GM19452 (cell line): ENCODE measurements around the gene MAST4.

ENCODE experiments used
- ATAC-seq: cut with Tn5 transposase; IDR thresholded peaks from one replicate; pipeline ENCODE4 v1.9.1; 2021; ENCODE audit not compliant: unreplicated experiment

MAST4 gene

DNA sequence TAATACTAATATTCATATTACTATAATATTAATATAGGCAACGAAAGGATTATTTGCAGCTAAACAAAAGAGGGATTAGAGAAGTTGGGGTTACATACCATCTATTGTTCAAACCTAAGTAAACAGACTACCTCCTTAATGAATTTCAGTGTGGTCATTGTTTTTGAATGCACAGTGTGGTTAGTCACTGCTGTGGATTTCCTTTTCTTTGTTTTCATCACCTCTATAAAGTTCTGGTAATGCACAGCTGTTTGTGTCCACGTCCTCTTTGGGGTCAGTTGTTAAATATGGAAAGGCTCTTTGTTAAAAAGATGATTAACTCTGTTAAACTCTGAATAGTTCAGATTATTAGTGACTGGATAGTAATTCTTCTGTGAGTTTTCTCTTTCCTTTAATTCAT lies 233.6 kb downstream of the MAST4 start:
- ATAC-seq, result no peak

DNA sequence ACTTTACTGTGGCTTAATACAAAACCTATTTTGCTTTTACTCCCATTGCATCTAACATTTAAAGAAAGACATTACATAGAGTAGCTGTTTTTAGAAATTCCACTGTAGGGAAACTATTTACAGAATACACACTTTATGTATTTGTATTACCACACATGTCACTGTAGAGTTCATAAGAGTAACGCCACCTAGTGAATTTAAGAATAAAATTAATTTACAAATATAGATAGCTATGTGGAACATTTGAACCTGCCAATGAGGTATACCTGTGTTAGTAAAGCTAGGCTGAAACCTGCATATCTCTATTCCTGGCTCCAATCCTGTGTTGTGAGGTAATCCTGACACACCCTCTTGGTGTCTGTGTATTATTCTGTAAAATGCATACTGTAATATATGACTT lies 234.4 kb downstream of the MAST4 start:
- no peak for ATAC-seq

DNA sequence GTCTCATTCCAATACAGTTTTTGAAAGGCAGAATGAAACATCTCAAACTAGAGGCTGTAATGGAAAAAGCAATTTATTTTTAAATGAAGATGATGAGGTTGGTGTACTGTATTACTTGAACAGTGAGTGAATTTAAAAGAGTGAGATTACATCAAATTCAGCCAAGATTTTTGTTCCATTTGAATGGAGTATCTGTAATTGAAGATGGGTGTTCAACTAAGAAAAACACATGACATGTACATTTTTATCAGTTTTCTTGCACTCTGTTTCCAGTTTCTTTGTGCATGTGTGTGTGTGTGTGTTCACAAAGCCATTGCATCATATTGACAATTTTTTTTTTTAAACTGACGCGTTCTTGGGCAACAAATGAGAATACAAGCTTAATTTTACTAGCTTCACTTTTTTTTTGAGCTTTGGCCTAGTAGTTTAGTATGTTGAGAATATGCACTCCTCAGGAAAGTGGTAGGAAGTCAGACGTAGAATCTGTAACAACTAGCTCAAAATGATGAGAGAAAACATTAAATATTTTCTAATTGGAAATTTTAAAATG lies 243.5 kb downstream of the MAST4 start:
- ATAC-seq, result no peak

DNA sequence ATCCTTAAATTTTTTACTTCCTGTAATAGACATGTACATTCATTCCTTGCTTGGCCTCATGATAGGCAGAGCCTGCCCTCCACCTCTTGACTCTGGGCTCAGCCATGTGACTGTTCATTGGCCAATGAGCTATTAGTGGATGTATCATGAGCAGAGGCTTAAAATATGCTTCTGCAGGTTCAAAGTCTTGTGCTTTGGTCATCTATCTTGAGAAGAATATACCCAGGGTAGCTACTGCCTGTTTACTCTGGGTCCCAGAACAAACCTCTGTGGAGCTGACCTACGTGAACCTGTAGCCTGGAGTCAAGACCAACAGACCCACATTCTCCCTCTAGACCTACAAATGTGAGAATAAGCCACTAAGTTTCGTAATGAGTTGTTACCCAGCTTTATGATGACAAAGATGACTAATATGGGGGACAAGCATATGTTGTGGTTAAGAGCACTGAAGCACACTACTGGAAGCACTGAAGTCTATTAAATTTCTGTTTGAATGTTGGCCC lies 244.4 kb downstream of the MAST4 start:
- ATAC-seq, result peak; percentile 99

DNA sequence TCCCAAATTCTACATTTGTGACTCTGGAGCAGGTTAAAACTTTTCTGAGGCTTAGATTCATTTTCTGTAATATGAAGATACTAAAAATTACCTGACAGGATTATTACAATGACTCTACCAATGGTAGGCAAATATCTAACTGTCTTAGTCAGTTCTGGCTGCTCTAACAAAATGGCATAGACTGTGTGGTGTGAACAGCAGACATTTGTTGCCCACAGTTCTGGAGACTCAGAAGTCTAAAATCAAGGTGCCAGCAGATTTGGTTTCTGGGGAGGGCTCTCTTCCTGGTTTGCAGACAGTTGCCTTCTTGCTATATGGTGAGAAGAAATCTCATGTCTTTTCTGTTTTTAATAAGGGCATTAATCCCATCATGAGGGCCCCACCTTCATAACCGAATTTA lies 245.1 kb downstream of the MAST4 start:
- ATAC-seq, result no peak

DNA sequence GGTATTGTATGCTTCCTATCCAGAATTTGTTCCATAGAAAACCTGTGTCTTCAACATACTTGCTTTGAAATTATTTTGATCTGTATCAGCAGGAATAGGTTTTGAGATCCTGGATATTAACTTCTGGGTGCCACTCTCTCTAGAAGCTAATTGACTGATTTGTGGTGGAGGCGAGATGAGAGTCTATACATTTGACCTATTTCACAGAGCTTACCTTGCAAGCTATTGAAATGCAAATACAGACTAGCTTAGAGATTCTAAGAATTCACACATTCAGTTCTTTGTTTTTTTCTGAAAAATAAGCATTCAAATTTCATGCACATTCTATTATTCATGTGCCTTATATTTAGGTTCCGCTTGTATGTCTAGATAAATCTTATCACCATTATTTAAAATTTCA lies 246.3 kb downstream of the MAST4 start:
- ATAC-seq, result no peak

DNA sequence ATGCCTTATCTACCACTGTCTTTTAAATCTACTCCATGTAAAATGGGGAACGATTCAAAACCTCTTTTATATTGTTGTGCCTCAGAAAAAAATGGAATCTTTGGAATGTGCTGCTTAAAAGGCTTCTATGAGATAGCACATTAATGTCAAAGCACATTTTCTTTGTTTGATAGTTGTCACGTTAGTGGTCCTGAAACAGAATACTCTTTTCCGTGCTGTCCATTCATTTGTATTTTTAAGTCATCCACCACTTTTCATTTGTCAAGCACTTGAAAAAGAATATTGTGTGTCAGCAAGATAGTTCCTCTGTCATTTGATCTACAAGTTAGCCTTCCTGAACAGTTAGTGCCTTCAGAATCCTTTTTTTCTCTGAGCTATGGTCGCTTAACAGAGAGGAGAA lies 246.9 kb downstream of the MAST4 start:
- no peak for ATAC-seq

DNA sequence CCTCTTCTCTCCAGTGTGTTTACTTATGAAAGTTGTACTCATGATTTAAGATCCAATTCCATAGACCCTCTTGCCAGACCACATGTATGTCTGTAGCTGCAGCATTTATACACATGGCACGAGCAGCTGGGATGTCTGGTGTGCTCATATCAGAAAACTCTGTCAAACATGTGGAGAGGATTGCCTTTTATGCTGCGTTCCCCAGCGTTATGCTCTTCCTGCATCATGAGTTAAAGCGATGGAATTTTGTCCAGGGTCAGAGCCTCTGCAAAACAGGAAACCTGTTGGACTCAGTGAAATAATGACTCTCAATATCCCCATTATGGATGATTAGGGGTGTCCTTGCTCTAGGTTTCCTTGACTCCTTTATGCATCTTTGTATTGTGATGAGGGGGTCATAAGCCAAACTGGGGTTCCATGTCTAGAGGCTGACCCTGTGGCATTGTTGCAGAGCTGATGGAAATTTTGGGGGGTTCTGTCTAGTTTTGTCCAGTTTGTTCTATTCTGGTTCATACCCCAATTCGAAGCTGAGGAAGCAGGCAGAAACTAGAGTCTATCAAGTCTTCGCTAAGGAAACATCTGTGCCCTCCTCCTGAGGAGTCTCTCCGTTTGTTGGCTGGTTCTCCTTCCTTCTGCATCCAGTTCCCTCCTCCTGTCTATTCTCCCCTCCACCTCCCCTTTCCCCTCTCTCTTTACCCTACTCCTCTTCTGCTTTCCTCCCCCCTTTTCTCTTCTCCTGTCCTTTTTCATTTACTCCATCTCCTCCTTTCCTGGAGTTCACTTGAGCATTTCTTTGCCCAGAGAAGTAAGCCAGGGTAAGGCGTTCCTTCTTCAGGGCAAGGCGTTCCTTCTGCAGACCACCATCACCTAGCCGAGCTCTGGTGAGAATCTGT lies 252.8 kb downstream of the MAST4 start:
- no peak for ATAC-seq

DNA sequence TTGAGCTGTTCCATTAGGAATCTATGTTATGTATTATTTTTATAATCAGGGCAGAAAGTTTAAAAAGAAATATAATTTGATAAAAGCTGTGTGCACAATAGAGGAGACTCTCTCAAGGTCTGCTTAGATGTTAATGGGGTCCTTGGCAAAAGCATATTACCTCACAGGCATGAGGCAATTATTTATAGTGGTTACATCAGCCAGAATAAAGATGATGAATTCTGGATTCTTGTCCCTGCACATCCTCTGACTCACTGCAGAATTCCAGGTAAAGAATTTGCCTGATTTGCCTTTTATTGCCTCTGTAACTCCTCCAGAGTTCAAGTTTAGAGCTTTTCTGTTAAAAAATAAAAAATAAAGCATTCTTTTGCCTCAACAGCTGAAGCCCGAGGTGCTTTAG lies 253.6 kb downstream of the MAST4 start:
- no peak for ATAC-seq

DNA sequence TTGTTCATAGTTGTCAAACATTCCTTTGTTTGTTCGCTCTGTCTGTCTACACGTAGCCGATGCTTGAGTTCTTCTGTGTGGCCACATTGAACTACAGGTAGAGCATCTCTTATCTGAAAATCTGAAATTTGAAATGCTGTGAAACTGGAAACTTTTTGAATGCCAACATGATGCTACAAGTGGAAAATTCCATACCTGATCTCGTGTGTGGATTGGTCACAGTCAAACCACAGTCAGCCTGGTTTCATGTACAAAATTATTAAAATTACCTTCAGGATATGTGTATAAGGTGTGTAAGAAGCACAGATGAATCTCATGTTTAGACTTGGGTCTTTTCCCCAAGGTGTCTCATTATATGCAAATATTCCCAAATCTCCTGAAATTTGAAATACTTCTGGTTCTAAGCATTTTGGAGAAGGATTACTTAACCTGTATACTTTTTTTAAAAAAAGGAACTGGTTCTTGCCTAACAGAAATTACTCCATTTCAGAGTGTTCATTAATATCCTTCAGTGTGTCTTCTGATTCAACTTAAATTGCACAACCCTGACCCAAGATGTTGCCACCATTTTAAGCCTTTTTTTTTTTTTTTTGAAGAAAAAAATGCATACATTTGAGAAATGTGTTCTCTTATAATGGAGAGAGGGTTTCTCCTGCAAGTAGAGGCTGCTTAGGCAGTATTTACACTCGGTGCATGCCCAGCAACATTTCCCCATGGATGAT lies 254.3 kb downstream of the MAST4 start:
- no peak for ATAC-seq

DNA sequence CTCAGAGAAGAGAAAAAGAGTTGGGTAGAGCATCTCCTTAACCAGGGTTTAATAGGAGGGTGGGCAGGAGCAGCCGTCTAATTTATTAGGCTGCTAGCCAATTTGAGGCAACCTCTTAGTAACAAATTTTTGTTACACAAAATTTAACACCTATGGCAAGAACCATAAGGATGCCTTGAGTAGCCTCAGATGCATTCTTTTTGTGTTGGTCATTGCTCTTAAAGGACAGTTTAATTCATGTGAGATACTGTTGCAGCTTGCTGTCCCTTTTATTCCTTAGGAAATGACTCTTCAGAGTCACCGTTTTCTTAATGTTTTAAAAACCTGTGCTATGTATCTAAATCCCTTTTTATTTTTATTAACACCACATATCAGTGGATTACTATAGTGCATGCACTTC lies 255.1 kb downstream of the MAST4 start:
- no peak for ATAC-seq

DNA sequence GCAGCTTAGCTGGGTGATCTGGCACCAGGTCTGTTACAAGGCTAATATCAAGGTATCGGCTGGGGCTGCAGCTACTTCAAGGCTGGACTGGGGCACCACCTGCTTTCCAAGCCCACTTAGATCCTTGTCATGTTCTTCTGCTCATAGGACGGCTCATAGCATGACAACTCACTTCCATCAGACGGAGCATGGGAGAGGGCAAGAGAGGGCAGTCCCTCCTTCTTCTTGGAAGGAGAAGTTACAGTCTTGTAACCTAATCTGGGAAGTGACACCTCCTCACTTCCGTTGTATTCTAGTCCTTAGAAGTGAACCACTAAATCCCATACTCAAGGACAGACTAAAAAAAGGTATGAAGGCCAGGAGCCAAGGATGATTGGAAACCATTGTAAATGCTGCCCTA lies 258.2 kb downstream of the MAST4 start:
- ATAC-seq, result no peak

DNA sequence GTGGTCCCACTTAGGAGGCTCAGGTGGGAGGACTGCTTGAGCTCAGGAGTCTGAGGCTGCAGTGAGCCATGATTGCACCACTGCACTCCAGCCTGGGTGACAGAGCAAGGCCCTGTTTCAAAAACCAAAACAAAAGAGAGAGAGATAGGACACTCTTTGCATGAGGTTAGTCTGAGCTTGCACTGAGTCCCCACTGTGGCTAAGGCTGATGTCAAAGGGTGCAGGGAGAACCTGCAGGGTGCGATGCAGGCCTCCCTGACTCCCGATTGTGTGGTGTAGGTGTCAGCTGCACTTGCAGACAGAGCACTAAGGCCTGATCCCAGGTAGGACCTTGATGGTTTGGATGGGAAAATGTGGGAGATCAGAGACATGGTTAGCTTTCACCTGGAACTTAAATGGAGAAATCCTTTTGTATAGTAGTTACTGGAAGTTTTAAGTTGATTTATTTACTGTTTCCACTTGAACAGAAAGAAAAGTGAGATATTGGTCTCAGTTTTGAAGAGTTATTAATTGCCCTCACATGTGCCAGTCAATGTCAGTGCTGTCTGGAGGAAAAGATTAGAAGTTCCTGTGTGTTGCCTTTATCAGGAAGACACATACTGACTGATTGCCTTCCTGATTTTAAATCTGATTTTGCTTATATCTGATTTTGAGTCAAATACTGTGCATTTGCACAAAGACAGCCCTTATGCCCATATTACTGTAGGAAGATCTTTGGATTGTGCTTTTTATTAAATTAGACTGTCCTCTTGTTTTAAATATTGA lies 260.0 kb downstream of the MAST4 start:
- ATAC-seq, result no peak

DNA sequence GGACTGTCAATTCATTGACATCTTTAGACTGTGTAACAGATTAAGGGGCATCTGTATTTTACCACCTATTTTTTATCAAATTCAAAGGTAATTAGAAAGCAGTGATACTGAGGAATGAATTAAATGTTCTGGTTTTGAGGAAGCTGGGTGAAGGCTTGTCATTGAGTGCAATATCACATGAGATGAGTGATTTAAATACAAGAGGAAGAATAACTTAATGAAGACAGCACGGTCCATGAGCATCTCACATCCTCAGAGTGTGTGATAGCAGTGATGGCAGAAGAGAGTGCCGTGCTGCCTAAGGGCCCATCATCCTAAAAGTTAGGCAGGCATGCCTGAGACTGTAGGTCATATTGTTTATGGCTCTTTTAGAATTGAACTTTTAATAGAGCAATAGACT lies 263.3 kb downstream of the MAST4 start:
- no peak for ATAC-seq

DNA sequence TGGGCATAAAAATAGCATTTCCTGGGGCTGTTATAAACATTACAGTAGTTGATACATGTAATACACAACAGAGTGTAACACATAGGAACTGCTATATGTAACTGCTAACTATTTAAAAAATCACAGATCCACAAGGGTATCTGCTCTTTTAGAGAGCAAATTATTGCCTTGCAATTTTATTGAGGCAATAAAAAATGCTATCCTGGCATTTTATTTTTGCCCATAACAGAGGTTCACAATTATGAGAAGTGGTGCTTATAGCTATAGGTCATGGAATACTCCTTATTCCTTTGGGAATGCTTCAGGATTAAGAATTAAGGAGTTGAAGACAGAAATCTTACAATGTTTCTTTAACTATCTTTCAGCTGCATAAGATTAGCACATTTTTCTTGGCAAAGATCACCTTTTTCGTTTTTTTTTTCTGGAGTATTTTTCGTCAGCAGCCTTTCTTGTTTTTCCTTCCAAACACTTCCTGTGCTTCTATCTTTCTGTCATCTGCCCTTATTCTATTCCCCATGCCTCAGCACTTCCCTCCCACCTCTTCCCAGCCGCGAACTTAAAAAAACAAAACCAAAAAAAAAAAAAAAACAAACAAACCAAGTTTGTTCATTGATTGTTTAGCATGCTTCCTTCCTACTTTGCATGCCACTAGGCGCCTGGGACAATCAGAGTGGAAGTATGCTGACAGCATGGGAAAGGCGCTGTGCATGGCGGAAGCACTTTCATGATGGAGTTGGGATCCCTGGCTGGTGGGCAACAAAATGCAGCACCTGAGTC lies 264.2 kb downstream of the MAST4 start:
- ATAC-seq, result no peak

DNA sequence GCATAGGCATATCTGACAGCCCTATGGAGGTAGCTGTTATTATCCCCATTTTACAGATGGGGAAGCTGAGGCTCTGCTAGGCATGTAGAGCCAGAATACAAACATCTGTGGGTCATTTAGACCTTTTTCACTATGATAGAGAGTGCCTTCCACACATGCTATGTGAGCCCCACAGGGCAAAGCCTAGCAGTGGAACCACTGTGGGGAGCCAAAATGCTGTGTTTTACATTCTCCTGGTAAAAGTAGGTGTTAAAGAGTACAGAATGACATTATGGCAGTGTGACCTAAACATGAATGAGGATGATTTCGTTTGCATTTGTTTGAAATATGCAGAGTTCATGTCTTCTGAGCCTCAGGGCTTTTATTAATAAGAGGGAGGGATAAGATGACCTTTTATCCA lies 265.2 kb downstream of the MAST4 start:
- no peak for ATAC-seq

DNA sequence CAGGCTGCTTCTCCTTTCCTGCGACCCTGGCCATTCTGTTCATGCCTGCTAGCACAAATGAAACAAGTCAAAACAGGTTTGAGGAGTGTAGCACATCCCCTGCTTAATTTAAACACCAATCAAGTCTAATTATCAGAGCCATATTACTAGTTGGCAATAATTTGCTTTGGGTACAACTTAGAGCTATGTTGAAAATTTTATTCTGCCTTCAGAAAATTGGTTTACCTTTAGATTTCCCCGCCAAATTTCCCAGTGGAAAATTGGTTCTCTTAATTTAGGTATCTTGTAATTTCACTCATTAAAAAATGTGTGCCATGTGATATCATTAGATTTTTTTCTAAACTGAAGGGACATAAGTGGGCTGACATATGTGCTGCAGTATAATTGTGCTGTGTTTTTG lies 265.8 kb downstream of the MAST4 start:
- ATAC-seq, result no peak

DNA sequence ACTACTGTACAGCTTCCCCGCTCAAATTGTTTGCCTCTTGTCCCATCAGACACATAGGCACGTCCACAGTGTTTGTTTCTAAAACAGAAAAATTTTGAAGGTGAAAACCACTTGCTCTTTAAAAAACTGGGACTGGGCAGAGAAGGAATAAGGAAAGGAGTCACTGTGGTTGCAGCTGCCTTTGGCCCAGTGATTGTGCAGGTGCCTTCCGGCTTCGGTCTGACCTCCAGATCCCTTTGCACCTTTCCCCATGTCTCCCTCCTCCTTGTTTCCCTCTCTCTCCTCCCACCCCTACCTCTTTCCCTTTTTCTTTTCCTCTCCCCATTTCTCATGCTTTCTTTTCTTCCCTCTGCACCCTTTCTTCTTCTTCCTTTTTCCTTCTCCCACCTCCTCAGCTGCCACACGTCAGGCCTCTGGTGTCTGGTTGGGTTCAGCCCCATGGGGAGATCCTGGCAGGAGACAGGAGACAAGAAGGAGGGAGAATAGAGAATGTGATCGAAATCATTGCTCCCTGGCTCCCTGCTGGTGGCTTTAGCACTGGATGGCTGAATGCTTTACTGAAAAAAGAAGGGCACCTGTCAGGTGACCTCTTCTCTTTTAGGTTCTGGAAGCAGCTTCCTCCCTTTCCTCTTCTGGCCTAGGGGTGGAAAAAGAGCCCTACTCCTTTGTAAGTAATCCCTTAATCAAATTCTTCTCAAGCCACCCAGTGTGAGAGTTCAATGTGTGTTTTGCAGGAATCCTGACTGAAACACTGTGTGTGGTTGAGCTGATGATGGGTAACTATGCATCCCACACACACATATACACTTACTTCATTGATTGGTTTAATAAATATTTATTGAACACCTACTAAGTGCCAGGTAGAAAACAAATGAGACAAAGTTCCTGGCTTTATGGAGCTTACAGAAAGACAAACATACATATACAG lies 267.3 kb downstream of the MAST4 start:
- ATAC-seq, result no peak

DNA sequence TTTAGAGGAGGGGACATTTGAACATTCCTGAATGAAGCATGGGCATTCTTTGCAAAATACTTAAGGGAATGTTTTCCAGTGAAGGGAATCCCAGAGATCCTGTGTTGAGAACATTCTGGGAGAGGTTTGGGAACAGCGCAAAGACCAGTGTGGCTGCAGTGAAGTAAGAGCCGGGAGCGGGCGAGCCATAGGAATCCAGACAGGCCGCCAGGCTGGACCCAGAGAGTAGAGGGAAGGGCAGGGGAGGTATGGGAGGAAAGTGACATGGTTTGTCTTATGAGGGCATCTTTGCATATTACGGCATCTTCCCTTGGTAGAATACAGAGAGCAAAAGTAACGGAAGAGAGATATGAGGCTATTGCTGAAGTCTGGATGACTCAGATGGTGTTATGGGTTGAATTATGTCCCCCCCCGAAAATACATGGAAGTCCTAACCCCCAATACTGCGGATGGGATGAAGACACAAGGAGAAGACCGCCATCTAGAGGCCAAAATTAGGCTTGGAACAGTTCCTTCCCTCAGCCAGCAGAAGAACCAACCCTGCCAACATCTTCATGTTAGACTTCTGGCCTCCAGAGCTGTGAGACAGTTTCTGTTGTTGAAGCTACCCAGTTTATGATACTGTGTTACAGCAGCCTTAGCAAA lies 268.2 kb downstream of the MAST4 start:
- ATAC-seq, result no peak
